GM18498 (cell line): ENCODE data around the gene EXOC7.
"Not testable (repeated sequence)": the region's sequence is repeated elsewhere in the genome, so short reads cannot be mapped to it uniquely, and the experiment has no call there.

ENCODE experiments used
- ATAC-seq: cut with Tn5 transposase; IDR thresholded peaks from one replicate; pipeline ENCODE4 v1.9.1; 2021; ENCODE audit warnings: mild to moderate bottlenecking, moderate library complexity; ENCODE audit not compliant: unreplicated experiment

EXOC7 gene

GRCh38 chr17:76088868-76089576 lies 14.6 kb downstream of the EXOC7 start:
- ATAC-seq = no peak

- ATAC-seq = no peak
These were observed 15.3 kb downstream of the EXOC7 start for GRCh38 chr17:76088041-76088867.

- ATAC-seq = no peak
These were observed 16.1 kb downstream of the EXOC7 start for GRCh38 chr17:76087531-76087930.

- no peak for ATAC-seq
These were observed 17.2 kb downstream of the EXOC7 start for GRCh38 chr17:76086384-76086783.

GRCh38 chr17:76085731-76086366 lies 17.7 kb downstream of the EXOC7 start:
- ATAC-seq = no peak

- ATAC-seq = no peak
These were observed 18.4 kb downstream of the EXOC7 start for GRCh38 chr17:76085066-76085730.

- no peak for ATAC-seq
These were observed 19.9 kb downstream of the EXOC7 start for GRCh38 chr17:76083536-76084182.

- no peak for ATAC-seq
These were observed 21.0 kb downstream of the EXOC7 start for GRCh38 chr17:76082326-76083251.

GRCh38 chr17:76081295-76082210 lies 22.0 kb downstream of the EXOC7 start:
- ATAC-seq = no peak

GRCh38 chr17:76080768-76081287 lies 22.8 kb downstream of the EXOC7 start:
- no peak for ATAC-seq

- ATAC-seq = no peak
These were observed 23.4 kb downstream of the EXOC7 start for GRCh38 chr17:76079956-76080767.

- no peak for ATAC-seq
These were observed 24.0 kb downstream of the EXOC7 start for GRCh38 chr17:76079535-76079955.

GRCh38 chr17:76078860-76079534 lies 24.6 kb downstream of the EXOC7 start, which contains the start of gene ZACN:
Gene ZACN, plus strand, starts transcription at chr17:76079182. Its CDS starts 83 bp downstream, at chr17:76079265.
- no peak for ATAC-seq

GRCh38 chr17:76078370-76078769 lies 25.2 kb downstream of the EXOC7 start:
- not testable (repeated sequence) for ATAC-seq

GRCh38 chr17:76077584-76078110 lies 25.9 kb downstream of the EXOC7 start:
- no peak for ATAC-seq

- ATAC-seq = no peak
These were observed 26.6 kb downstream of the EXOC7 start for GRCh38 chr17:76076765-76077583.
